Stimulated activated CD8-positive, alpha-beta memory T cell treated with anti-CD3 and anti-CD28 coated beads, Interleukin-4, amount 100 ng/mL, for 24 hours (primary cell): Measurements from ENCODE around the gene PARD6G.

Experiments
- DNase-seq: peaks from one replicate; pipeline ENCODE4 v3.0.0-alpha.2; 2020; ENCODE audit warnings: low read depth

PARD6G gene, protein sequence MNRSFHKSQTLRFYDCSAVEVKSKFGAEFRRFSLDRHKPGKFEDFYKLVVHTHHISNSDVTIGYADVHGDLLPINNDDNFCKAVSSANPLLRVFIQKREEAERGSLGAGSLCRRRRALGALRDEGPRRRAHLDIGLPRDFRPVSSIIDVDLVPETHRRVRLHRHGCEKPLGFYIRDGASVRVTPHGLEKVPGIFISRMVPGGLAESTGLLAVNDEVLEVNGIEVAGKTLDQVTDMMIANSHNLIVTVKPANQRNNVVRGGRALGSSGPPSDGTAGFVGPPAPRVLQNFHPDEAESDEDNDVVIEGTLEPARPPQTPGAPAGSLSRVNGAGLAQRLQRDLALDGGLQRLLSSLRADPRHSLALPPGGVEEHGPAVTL

GRCh38 chr18:80247393-80247841 is at the start of gene PARD6G:
TSS of gene PARD6G (minus strand) at chr18:80247514. CDS start at chr18:80247348, 166 bp downstream.
- DNase-seq, result peak; percentile 47

DNA sequence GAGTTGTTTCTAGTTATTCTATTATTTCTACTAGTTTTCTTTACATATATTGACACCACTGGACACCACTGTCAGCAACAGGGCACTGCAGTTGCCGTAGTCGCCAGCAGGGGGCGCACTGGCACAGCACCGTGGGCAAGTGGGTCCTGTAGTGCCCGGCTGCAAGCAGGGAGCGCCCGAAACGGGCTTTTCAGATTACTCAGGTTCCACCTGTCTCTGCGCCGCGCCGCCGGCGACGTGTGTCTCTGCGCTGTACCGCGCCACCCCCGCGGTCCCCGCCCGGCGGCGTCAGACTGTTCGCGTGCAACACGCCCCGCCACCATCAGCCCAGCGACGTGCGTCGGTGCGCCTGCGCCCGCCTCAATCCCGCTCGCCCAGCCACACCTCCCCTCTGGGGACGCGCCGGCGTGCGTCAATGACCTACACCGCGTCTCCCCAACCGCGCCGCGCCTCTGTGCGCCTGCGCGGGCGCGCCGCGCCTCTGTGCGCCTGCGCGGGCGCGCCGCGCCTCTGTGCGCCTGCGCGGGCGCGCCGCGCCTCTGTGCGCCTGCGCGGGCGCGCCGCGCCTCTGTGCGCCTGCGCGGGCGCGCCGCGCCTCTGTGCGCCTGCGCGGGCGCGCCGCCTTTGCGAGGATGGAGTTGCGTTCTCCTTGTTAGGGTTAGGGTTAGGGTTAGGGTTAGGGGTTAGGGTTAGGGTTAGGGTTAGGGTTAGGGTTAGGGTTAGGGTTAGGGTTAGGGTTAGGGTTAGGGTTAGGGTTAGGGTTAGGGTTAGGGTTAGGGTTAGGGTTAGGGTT is 15.1 kb upstream of the PARD6G start:
- peak; percentile 11 for DNase-seq

DNA sequence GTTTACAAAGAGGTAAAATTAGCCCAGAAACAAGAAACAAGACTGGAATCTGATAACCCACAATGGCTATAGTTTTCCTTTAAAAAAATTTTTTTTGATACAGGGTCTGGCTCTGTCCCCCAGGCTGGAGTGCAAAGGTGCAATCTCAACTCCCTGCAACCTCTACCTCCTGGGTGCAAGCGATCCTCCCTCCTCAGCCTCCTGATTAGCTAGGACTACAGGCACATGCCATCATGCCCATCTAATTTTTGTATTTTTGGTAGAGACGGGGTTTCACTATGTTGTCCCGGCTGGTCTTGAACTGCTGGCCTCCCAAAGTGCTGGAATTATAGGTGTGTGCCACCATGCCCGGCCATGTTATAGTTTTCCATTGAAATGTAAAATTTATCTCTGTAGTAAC is 12.3 kb upstream of the PARD6G start:
- DNase-seq, result no peak

- no peak for DNase-seq
These were observed 11.3 kb upstream of the PARD6G start for GRCh38 chr18:80258640-80259039.

DNA sequence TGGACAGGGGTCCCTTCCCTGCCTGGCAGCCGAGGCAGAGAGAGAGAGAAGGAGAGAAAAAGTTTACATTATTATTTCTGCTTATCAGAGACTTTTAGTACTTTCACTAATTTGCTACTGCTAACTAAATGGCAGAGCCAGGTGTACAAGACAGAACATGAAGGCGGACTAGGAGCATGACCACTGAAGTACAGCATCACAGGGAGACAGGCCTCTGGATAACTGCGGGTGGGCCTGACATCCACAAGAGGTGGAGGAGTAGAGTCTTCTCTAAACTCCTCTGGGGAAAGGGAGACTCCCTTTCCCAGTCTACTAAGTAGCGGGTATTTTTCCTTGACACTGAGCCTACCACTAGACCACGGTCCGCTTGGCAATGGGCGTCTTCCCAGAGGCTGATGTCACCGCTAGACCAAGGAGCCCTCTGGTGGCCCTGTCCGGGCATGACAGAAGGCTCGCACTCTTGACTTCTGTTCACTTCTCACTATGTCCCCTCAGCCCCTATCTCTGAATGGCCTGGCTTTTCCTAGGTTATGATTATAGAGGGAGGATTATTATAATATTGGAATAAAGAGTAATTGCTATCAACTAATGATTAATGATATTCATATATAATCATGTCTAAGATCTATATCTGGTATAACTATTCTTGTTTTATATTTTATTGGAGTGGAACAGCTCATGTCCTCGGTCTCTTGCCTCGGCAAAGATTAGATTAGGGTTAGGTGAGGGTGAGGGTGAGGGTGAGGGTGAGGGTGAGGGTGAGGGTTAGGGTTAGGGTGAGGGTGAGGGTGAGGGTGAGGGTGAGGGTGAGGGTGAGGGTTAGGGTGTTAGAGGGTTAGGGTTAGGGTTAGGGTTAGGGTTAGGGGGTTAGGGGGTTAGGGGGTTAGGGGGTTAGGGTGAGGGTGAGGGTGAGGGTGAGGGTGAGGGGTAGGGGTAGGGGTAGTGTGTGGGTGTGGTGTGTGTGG is 10.5 kb upstream of the PARD6G start:
- peak; percentile 46 for DNase-seq

- DNase-seq, result no peak
These were observed 7.7 kb upstream of the PARD6G start for GRCh38 chr18:80254971-80255500.

GRCh38 chr18:80253871-80254492 is 6.7 kb upstream of the PARD6G start:
- DNase-seq, result no peak

DNA sequence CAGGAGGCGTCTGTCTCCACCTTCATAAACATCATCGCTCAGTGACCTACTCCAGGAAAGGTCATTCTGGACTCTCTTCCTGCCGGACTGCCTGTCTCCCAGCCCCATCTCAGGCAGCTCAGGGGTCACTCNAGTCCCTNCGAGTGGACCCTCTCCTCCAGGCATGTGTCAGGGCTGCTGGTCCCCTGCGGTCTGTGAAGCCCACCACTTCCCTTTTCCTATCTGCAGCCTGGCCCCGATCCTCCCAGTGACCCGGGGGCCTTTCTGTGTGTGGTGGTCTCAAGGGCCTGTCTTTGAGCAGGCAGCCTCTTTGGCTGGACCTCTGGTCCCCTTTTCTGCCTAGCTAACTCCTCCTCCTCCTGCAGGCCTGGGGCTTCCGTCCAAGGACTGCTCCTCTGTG is 5.9 kb upstream of the PARD6G start:
- DNase-seq, result no peak

DNA sequence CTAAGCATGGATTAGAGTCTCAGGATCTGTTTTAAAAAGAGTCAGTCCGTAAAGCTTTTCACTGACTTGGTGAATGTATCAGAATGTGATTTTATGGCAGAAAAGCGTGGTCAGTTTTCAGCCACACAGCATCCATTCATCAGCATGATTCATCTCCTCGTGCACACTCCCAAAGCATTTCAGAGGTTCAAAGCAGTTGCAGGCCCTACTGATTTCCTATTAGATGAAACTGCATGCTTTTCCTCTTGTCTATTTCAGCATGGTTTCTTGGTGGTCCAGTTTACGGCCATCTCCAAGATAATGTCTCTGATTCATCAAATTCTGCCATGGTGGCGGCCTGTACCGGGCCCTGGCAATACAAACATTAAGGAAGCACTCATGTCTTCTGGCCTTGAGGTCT is 4.8 kb upstream of the PARD6G start:
- no peak for DNase-seq

GRCh38 chr18:80251700-80252099 is 4.4 kb upstream of the PARD6G start:
- no peak for DNase-seq

- no peak for DNase-seq
These were observed 3.5 kb upstream of the PARD6G start for GRCh38 chr18:80250740-80251364.

- no peak for DNase-seq
These were observed 2.1 kb upstream of the PARD6G start for GRCh38 chr18:80249217-80250093.

DNA sequence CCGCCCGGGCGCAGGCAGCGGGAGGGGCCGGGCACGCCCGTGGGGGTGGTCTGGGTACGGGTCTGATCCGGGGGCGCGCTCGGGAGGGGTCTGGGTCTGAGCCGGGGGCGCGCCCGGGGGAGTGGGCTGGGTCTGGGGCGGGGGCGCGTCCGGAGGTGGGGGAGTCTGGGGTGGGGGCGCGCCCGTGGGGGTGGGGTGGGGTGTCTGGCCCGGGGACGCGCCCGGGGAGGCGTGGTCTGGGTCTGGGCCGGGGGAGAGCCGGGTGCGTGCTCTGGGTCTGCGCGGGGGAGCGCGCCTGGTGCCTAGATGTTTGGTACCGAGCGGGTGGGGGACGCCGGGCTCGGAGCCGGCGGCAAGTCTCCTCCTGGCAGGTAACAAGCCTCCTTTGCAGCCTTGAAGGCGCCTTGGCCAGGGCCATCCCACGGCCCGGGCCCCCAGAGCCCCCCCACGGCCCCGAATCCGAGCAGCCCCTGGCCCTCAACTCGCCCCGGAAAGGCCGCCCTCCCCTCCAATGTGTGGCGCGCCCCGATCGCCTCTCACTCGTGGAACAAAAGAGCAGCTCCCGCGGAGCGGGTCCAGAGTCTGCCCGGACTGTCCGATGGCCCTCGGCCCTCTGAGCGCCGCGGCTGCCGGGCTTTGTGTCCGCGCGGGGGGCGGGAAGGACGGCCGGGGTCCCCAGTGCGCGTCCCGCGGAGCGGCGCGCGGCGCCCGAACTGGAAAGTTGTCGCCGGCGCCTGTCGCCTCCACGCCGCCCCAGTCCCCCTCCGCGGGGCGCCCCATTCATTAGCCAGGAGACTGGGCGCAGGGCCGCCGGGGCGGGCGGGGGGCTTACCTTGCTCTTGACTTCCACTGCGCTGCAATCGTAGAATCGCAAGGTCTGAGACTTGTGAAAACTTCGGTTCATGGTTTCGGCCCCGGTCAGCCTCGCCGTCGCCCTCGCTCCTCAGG is 595 bp downstream of the PARD6G start:
- DNase-seq, result no peak

DNA sequence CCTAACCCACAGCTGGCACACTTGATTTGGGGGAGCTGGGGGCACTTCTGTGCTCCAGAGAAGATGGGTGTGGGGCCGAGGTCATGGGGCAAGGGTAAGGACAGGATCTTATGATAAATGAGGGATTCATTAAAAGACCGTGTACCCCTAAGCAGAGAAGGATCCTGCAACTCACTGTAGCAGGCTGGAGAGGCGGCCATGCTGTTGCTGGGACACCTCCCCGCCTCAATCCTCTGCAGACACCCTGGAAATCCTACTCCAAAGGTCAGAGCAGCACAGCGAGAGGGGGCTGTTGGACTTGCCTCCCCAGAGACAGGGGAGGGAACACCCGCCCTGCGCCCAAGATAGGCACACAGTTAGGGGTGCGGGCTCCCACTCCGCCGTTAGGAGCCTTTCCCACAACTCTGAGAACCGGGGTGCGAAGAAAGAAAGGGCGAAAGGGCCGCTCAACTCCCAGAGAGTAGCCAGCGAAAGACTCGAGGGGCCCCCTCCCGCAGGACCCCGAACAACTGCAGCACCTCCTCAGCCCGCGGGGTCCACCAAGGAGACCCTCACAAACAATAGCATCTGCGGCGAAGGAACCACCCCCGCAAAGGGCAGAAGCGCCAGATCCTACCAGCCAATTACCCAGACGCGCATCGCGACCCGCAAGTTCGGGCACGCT is 1.4 kb downstream of the PARD6G start:
- DNase-seq, result no peak

DNA sequence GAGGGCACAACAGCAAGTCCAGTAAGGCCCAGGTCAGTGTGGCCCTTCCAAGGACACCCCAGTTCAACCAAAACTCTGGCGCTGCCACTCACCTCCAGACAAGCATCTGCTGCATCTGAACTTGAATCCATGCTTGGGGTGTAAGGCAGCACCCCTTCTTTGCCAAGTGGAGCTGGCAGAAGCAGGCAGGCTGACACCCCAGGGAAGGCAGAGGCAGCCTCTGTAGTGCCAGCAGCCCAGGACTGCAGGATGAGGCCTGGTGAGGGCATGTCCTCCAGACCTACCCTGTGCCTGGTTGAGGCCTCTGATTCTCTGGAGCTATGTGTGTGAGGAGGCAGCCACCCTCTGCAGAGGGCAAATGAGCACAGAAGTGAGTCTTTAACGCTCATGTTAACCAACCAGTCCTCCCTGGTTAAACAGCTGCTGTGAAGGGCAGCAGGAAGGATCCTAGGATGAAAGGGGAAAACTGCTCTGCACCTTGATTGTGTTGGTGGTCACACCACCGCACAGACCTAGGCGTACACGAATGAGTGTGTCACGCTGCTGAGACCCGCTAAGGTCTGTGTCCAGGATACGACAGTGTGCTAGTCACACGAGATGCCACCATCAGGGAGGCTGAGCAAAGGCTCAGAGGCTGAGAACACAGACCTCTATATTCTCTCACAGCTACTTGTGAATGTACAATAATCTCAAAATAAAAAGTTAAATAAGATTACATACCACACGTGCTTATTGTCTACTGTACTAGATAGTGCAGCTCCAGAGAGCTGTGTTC is 2.2 kb downstream of the PARD6G start:
- no peak for DNase-seq

DNA sequence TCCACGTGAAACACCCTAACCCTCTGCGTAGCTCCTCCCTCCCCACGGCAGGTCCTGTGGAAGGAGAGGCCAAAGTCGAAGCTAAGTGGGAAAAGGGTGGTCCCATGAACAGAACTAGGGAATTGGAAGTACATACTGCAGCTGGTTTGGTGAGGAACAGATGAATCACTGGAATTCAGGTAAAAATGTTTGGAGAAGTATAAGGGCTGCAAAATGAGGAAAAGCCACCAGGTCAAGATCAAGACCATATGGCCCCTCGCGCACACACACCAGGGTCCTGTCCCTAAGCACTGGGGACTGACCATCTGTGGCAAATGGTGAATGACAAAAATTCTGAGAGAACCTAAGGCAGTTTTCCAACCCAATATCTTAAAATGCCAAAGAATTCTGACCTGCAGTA is 3.1 kb downstream of the PARD6G start:
- DNase-seq, result no peak

DNA sequence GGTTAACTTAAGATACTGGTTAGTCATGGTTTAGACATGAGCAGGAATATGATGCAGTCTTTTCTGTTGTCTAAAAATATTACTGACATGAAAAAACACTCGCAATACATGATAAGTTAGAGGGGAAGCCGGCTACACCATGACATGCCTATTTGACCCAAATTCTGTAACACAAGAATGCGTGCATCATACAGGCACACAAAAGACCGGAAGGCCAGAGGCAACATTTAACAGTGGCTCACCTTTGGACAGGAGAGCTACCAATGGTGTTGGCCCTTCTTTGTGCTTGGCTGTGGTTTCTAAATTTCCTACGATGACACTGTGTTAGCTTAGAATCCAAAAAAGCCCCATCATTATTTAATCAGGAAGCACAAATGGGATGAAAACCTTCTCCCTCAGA is 4.1 kb downstream of the PARD6G start:
- no peak for DNase-seq
